Measurements from ENCODE around the gene TECPR2. TPM values are rescaled to one million over a fixed set of nuclear protein-coding genes. Genes with fewer than 3 reads are reported as not detected.
A peak's percentile ranks its signal among the peaks of the same experiment; 100 is the strongest.

The TECPR2 gene
- total and polyA plus RNA-seq, 2 experiments from 2014 or later: 9.5 to 20.1 TPM

DNA sequence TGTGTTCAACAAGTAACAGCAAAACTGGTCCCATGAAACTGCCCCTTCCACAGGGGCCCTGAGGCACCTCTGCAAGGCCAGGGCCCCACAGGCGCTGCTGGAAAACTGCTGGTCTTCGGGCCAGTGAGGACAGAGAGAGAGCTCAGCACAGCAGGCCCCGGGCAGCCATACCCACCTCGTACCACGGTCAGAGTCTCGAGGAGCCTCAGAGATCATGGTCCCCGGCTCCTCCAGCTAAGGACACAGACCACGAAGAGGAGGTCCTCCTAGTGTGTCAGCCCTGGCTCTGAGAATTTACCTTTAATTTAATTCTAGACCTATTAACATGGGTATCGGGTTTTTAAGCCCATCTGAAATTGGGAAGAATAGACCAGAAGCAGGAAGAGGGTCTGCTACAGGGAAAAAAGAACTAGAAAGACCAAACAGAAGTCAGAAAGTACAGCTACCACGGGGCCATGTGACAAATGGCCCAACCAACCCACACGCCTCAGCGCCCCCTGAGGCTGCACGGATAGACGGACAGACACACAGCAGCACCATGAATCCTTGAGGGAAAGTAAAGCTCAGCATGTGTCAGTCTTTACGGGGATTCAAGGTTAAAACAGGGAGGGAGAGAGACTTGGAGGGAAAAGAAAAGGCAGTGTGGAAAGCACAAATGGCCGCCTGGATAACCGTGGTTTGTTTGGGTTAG, 123.9 kb downstream of the TECPR2 start:
- H3K36me3 ChIP-seq (replicated peaks; ENCODE audit: insufficient read depth, low read depth): no peaks in the 10 kb centered on the region
- H3K9me3 ChIP-seq (ENCODE audit: low read depth): no peaks in the 10 kb centered on the region
- H3K4me3 ChIP-seq: no peak overlapping the region
- TF ChIP-seq, protein P1, sequence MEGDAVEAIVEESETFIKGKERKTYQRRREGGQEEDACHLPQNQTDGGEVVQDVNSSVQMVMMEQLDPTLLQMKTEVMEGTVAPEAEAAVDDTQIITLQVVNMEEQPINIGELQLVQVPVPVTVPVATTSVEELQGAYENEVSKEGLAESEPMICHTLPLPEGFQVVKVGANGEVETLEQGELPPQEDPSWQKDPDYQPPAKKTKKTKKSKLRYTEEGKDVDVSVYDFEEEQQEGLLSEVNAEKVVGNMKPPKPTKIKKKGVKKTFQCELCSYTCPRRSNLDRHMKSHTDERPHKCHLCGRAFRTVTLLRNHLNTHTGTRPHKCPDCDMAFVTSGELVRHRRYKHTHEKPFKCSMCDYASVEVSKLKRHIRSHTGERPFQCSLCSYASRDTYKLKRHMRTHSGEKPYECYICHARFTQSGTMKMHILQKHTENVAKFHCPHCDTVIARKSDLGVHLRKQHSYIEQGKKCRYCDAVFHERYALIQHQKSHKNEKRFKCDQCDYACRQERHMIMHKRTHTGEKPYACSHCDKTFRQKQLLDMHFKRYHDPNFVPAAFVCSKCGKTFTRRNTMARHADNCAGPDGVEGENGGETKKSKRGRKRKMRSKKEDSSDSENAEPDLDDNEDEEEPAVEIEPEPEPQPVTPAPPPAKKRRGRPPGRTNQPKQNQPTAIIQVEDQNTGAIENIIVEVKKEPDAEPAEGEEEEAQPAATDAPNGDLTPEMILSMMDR (IDR thresholded peaks at IDR 0.05; ENCODE audit: poor library complexity): no peak
- TF ChIP-seq EZH2phosphoT487 (IDR thresholded peaks at IDR 0.05; ENCODE audit: low read depth, severe bottlenecking, unreplicated experiment) (no peak), EZH2 (IDR thresholded peaks at IDR 0.05; ENCODE audit: borderline replicate concordance) (no peak)
- H3K4me1 ChIP-seq (ENCODE audit: insufficient read depth): peaks cover 8% of the 10 kb centered on the region
- H3K4me2 ChIP-seq: peak overlapping the region; percentile 23
- H3K79me2 ChIP-seq: no peaks in the 10 kb centered on the region
- no peaks in the 10 kb centered on the region for H3K9me2 ChIP-seq (replicated peaks; ENCODE audit: insufficient read depth)
- no peak for DNase-seq (ENCODE audit: low spot score)
- 76% methylated on average over 17 of the region's 17 CpGs for WGBS (ENCODE audit: low lambda C conversion rate, missing lambda C conversion rate)
- no peak overlapping the region for H2AFZ ChIP-seq
- peak overlapping the region; percentile 35 for H3K27ac ChIP-seq
- no peaks in the 10 kb centered on the region for H4K20me1 ChIP-seq (ENCODE audit: insufficient read depth, poor library complexity, severe bottlenecking)
- H3K27me3 ChIP-seq: no peaks in the 10 kb centered on the region

DNA sequence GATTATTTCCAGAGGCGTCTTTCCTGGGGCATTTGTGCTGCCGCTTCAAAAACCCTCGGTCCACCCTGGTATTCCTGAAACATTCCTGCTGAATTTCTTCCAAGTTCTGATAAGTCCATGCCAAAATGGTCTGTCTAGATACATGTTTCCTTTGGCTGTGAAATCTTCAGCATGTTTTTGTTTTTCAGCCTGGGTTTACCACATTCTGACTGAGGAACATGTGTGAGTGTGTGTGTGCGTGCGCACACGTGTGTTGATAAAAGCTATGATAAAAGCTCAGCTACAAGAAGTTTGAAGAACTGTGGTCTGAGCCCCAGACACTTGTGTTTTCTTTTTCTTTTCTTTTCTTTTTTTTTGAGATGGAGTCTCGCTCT, 124.5 kb downstream of the TECPR2 start:
- no peaks in the 10 kb centered on the region for H3K9me3 ChIP-seq (ENCODE audit: low read depth)
- peaks cover 8% of the 10 kb centered on the region for H3K4me1 ChIP-seq (ENCODE audit: insufficient read depth)
- 70% methylated on average over 7 of the region's 7 CpGs for WGBS (ENCODE audit: low lambda C conversion rate, missing lambda C conversion rate)
- no peaks in the 10 kb centered on the region for H3K79me2 ChIP-seq
- H3K36me3 ChIP-seq (replicated peaks; ENCODE audit: insufficient read depth, low read depth): no peaks in the 10 kb centered on the region
- H3K4me2 ChIP-seq: peak overlapping the region; percentile 23
- no peak overlapping the region for H2AFZ ChIP-seq
- peak overlapping the region; percentile 35 for H3K27ac ChIP-seq
- no peaks in the 10 kb centered on the region for H3K9me2 ChIP-seq (replicated peaks; ENCODE audit: insufficient read depth)
- no peaks in the 10 kb centered on the region for H3K27me3 ChIP-seq
- DNase-seq (ENCODE audit: low spot score): no peak
- TF ChIP-seq EZH2phosphoT487 (IDR thresholded peaks at IDR 0.05; ENCODE audit: low read depth, severe bottlenecking, unreplicated experiment) (no peak), EZH2 (IDR thresholded peaks at IDR 0.05; ENCODE audit: borderline replicate concordance) (no peak)
- TF ChIP-seq, protein P1 (IDR thresholded peaks at IDR 0.05; ENCODE audit: poor library complexity): no peak
- H3K4me3 ChIP-seq: no peak overlapping the region
- H4K20me1 ChIP-seq (ENCODE audit: insufficient read depth, poor library complexity, severe bottlenecking): no peaks in the 10 kb centered on the region

DNA sequence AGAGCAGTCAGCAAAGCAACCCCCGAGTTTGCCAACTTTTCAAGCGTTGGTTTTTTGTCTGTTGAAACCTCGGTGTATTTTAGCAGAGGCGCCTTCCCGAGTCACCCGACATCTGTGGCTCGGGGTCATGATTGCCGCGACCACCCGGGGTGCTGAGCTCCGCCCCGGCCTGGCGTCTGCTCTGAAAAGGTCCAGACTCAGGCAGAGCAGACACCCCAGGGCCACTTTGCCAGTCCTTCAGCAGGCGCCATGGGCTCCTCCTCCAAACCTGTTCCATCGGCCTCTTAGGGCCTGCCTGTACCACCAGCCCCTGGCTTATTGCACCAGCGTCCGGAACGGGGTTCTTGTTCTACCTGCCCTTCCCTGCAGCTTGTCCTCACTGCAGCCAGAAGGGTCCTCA, 127.7 kb downstream of the TECPR2 start:
- no peaks in the 10 kb centered on the region for H3K27me3 ChIP-seq
- no peak for TF ChIP-seq EZH2 (IDR thresholded peaks at IDR 0.05; ENCODE audit: borderline replicate concordance)
- TF ChIP-seq, protein P1 (IDR thresholded peaks at IDR 0.05; ENCODE audit: poor library complexity): no peak
- no peak for TF ChIP-seq EZH2phosphoT487 (IDR thresholded peaks at IDR 0.05; ENCODE audit: low read depth, severe bottlenecking, unreplicated experiment)
- peaks cover 8% of the 10 kb centered on the region for H3K4me1 ChIP-seq (ENCODE audit: insufficient read depth)
- no peak overlapping the region for H2AFZ ChIP-seq
- DNase-seq (ENCODE audit: low spot score): peak; percentile 3
- 89% methylated on average over 17 of the region's 18 CpGs for WGBS (ENCODE audit: low lambda C conversion rate, missing lambda C conversion rate)
- no peak overlapping the region for H3K27ac ChIP-seq
- H3K9me3 ChIP-seq (ENCODE audit: low read depth): no peaks in the 10 kb centered on the region
- H3K79me2 ChIP-seq: no peaks in the 10 kb centered on the region
- no peaks in the 10 kb centered on the region for H3K9me2 ChIP-seq (replicated peaks; ENCODE audit: insufficient read depth)
- H4K20me1 ChIP-seq (ENCODE audit: insufficient read depth, poor library complexity, severe bottlenecking): no peaks in the 10 kb centered on the region
- no peaks in the 10 kb centered on the region for H3K36me3 ChIP-seq (replicated peaks; ENCODE audit: insufficient read depth, low read depth)
- no peak overlapping the region for H3K4me3 ChIP-seq
- H3K4me2 ChIP-seq: no peak overlapping the region
